Activated CD4-positive, alpha-beta T cell treated with anti-CD3 and anti-CD28 coated beads for 4 hours (primary cell): ENCODE data around the gene IPCEF1.
A peak's percentile ranks its signal among the peaks of the same experiment; 100 is the strongest.
"Not testable (repeated sequence)": the region's sequence is repeated elsewhere in the genome, so short reads cannot be mapped to it uniquely, and the experiment has no call there.

Source experiments
- DNase-seq, 2 donors: peaks; one replicate each; pipeline ENCODE4 v3.0.0-alpha.2; 2020

The IPCEF1 gene

DNA sequence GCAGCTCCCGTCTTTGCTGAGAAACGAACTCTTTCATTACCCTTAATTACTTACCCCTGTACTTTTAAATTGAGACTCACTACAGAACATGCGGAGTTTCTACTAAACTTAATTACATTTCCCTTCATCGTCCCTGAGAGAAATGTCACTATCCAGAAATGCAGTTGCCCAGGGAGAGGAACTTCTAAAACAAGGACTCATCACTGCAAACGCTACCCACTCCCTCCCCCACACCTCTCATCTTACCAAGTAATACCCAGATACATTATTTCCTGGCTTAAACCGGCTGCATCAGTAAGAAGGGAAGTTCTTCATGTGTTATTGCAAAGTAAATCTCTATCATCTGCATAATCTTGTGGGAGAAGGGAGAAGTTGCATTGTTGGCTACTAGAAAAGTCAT lies 138.3 kb downstream of the IPCEF1 start:
- DNase-seq: peak; percentile 24 to 26

DNA sequence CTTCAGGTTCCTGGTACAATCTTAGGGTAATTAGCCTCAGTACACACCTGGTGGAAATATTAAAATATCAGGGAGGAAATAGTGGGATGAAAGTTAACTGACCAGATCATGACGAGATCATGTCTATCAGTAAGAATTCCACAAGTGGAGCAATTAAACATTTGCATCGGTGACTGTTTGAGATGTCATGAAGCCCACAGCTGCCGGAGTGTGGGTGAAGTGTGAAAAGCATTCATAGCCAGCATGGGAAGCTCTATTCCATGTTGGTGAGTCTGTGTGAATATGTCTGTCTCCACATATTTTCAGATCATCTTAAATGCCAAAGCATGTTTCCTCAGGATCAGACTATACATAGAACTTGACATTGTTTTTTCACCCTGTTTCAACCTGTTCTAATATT lies 142.8 kb downstream of the IPCEF1 start:
- no peak for DNase-seq

DNA sequence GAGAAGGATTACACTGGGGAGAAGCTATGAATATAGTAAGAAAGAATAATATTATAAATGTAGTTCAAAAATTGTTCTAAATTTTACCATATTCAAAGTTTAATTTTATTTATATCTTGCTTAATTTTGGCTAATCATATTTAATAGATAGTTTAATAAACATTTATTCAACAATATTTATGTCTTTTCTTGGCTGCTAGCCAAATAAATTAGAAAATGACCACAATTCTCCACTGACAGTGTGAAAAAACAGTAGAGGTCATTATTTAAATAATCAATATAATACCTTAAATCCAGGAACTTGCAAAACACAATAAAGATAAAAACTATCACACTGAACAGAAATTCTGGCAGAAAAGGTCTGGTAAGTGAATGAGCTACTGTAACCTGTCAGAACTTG lies 145.9 kb downstream of the IPCEF1 start:
- no peak for DNase-seq

DNA sequence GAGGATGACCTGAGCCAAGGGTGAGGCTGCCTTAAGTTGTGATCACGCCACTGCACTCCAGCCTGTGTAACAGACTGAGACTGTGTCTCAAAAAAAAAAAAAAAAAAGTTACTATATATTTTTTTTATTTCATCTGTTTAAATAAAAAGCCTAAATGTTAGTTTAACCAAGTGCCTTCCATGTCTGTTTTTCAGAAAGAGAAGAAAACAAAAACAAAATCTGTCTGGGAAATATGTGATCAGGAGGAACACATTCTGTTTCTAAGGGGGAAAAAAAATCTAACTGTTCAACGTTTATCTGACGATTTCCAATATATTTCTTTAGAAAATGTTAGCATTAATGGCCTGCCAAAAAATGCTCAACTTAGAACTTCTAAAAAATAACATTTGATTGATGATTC lies 147.0 kb downstream of the IPCEF1 start:
- no peak for DNase-seq

GRCh38 chr6:154206996-154207395 lies 149.6 kb downstream of the IPCEF1 start:
- DNase-seq: no peak

- DNase-seq: no peak
Measured at GRCh38 chr6:154206141-154206540, 150.5 kb downstream of the IPCEF1 start.

GRCh38 chr6:154202958-154203357 lies 153.6 kb downstream of the IPCEF1 start:
- DNase-seq: no peak

DNA sequence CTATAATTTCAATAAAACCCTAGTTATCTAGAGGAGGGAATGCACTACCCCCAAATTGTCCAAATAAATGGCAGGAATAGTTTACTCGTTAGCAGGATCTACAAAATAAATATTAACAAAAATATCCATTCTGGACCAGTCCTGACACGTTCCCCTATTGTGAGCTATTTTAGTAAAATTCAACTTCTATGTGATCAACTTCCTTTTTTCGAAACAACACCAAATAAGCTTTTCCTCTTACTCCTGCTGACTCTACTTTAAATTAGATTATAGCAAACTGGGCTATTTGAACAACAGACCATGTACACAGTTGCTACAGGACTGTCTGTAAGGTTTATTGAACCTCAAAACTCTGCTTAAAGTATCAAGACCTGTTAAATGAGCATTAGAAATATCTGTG lies 154.3 kb downstream of the IPCEF1 start:
- DNase-seq: no peak

- not testable (repeated sequence) for DNase-seq
Measured at GRCh38 chr6:154201688-154202087, 154.9 kb downstream of the IPCEF1 start.

DNA sequence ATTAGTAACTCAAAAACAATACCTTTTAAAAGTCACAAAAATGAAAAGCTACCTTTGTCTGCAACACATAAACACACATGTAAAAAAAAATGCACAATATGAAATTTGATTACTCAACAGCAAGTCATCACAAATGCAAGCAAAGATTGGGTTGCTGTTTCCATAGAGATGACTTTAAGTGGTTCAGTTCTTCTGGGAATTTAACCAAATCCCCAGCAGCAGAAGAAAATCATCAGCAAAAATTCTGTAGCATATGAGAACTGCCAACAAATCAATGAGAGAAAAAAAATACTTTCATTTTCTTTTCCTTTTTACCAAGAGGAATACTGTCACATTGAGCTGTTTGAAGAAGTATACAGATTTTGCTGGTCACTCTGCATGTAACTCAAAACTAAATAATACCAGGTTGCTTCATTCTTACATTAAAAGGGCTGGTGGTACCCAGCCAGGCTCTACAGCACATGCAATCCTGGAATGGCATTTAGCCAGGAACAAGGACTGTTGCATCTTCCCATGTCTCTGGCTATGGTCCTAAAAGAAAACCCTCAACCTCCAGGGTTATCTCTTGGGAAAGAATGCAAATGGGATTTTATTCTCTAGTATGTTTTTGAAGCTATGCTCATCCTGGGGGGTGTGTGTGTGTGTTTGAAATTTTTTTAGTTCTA lies 159.3 kb downstream of the IPCEF1 start:
- DNase-seq: no peak

DNA sequence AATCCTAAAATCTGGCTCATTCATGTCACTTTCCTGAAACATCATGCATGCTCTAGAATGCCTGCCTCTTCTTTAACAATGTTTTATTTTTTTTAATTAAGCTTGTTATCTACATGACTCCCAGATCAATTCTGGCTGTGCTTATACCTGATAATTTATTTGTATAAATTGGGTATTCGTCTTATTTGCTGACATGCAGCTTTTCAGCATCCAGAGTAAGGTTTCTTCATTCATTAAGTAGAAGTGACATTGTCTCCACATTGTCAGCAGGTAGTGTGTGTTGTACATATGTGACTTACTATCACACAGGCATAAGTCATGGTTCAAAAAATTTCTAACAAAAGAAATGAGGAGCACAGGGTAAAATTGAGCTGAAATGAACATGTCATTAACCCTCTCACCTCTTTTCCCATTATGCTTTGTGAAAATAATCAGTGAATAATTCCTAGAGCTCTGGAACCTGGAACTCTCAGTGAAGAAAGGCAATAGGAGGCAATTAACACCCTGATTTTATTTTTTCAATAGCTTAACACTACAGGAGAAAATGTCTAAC lies 160.2 kb downstream of the IPCEF1 start:
- DNase-seq: no peak

DNA sequence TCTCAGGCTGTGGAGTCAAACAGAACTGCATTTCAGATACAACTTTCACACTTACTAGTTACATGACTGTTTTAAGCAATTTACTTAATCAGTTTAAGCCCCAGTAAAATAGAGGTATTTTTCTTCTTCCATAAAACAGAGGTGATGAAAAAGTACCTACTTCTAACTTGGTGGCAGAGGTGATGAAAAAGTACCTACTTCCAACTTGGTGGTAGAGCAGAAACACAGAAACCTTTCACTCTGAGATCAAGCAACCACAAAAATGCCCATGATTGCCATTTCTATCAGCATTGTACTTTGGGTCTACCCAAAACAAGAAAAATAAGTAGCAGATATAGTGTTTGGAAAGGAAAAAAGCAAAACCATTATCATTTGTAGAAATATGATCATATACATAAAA lies 168.9 kb downstream of the IPCEF1 start:
- no peak for DNase-seq

DNA sequence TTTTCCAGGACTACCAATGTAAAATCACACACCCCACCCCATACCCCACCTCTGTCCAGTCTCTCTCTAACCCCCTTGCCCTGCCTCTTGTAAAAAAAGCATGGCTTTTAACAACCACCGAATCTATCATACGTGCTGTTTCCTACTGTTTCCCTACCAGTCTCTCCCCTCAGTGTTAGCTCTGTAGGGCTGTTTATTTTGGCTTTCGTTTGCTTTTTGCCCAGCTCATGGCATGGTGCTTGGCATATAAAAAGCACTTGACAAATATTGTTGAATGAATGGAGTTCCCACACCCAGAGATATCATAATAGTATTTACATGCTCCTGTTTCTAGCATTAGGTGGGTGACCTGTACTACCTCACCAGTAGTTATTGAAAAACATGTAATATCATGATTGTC lies 169.4 kb downstream of the IPCEF1 start:
- DNase-seq: no peak

DNA sequence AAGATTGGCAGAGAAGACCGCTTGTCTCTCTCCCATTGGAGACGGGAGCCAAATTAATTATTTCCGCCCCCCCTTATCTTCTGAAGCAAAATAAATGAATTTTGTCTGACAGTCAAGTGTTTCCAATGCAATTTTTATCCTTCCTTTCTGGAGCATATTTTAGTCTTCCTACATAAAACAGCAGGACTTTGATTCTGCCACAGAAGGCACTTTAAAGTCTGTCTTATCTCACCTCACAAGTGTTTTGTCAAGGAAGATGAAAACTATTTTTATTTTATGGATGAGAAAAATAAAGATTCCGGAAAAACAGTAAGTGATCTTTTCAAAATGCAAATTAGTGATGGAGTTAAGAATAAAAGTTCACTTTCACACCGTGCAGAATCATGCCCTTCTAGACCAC lies 177.2 kb downstream of the IPCEF1 start:
- DNase-seq: no peak

DNA sequence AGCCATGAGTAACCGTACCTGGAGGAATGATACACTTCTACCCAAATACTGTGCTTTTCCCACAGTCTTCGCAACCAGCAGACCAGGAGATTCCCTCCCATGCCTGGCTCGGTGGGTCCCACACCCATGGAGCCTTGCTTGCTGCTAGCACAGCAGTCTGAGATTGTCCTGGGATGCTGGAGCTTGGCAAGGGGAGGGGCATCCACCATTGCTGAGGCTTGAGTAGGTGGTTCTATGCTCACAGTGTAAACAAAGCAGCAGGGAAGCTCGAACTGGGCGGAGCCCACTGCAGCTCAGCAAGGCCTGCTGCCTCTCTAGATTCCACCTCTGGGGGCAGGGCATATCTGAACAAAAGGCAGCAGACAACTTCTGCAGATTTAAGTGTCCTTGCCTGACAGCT lies 184.2 kb downstream of the IPCEF1 start:
- not testable (repeated sequence) for DNase-seq

- DNase-seq: no peak
Measured at GRCh38 chr6:154170106-154170505, 186.5 kb downstream of the IPCEF1 start.

- DNase-seq: no peak
Measured at GRCh38 chr6:154169193-154169847, 187.3 kb downstream of the IPCEF1 start.

DNA sequence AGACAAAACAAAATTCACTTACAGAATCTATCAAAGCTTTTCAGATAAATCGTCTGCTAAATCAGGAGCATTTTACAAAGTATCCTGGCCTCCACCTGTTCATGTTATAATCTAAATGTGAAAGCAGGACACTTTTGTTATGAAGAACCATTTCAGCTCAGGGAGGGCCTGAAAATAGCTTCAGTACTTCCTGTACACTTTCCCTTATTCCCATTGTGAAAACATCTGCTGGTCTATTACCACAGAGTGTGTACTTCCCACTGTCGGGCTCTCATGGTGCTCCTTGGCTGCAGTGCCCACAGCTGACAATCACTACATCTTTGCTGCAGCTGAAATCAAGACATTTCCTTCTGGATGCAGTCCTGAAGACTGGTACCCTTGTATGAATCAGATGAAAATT lies 189.5 kb downstream of the IPCEF1 start:
- DNase-seq: no peak

- peak in 1 of 2 donors; percentile 13 for DNase-seq
Measured at GRCh38 chr6:154166140-154166539, 190.5 kb downstream of the IPCEF1 start.

DNA sequence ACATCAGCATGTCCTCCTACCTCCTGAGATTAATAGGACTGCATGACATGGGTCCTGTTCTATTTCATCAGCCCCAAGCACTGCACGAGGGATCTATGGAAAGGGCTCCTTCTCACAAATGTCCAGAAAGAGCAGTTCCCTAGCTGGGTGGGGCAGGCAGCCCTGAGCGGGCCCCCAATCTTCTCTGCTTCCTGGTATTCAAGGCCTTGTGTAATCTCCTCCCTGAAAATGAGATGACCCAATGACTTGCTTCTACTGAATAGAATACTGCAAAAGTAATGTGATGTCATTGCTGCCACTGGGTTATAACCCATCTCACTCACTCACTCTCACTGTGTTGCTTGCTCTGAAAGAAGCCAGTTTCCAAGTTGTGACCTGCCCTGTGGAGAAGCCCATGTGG lies 191.1 kb downstream of the IPCEF1 start:
- DNase-seq: no peak

- no peak for DNase-seq
Measured at GRCh38 chr6:154164397-154164796, 192.2 kb downstream of the IPCEF1 start.

DNA sequence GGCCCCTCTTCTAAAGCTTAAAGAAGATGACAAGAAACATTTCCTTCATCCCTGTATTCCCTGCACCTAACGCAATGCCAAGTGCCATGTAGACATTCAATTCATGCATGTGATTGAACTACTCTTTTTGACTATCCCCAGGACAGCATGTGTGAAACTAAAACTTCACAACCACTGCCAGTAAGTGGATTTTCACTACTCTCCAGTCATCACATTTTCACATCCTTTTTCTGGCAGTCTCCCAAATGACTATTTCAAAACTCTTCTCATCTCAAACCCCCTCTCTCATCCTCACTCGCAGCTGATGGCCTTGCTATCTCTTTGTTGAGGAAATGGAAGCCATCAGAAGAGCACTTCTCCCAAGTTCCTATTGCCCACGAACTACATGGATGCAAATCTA lies 194.9 kb downstream of the IPCEF1 start:
- no peak for DNase-seq

DNA sequence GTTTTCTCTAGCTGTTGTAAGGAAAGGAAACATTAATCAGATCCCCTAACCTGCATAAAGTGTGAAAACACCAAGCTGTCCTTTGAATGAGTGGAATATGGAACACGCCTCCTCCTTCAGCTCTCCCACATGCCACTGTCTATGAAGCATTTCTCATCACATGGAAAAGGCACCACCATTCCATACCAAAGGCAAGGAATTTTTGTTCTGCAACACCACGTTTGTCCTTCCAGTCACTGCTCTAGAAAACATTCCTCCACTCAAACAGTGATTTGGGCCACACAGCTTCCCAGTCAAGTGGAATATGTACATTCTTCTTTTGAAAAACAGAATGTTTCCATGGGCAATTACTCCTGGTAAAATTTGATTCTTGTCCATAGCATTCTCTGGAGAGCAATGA lies 197.5 kb downstream of the IPCEF1 start:
- DNase-seq: no peak

- no peak for DNase-seq
Measured at GRCh38 chr6:154157706-154158105, 198.9 kb downstream of the IPCEF1 start.

DNA sequence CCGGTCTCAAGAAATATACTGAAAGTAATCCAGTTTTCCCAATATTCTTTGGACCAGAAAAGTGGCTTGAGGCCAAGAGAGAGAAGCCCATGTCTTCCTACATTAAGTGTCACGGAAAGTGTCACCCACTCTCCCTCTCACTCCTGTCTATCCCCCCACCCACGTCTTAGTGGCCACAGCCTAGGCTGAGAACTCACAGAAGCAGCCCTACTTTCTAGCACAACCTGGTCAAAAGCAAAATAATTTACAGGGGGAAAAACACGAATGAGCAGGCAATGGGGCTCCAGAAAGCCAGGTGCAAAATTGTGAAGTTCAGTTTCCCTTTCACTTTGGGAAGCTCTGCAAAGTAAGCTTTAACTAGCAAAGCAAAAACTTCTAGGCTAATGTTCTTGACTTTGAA lies 199.5 kb downstream of the IPCEF1 start:
- peak; percentile 20 to 33 for DNase-seq
